Stimulated activated CD4-positive, alpha-beta T cell treated with anti-CD3 and anti-CD28 coated beads, Interleukin-1b, Interleukin-23, amount 100 ng/mL, for 24 hours (primary cell): ENCODE data around the gene COQ5.
A peak's percentile ranks its signal among the peaks of the same experiment; 100 is the strongest.
"Not testable (repeated sequence)": the region's sequence is repeated elsewhere in the genome, so short reads cannot be mapped to it uniquely, and the experiment has no call there.

Experiments
- DNase-seq, 4 experiments: peaks; one replicate each; pipeline ENCODE4 v3.0.0-alpha.2; 2020; ENCODE audit warnings: low read depth in 4 of 4, low spot score in 1 of 4

The COQ5 gene

GRCh38 chr12:120528861-120529525 is at the start of gene COQ5:
COQ5 (minus strand) TSS chr12:120529158; CDS start chr12:120529141, 17 bp downstream.
- DNase-seq: peak; percentile 68 to 81 (median 74)

- no peak for DNase-seq
Observed at GRCh38 chr12:120574106-120574505, 45.1 kb upstream of the COQ5 start.

GRCh38 chr12:120573560-120573959 is 44.6 kb upstream of the COQ5 start:
- no peak for DNase-seq

- no peak for DNase-seq
Observed at GRCh38 chr12:120571299-120571698, 42.3 kb upstream of the COQ5 start.

GRCh38 chr12:120563495-120563894 is 34.5 kb upstream of the COQ5 start:
- DNase-seq: no peak

- DNase-seq: no peak
Observed at GRCh38 chr12:120562906-120563305, 33.9 kb upstream of the COQ5 start.

- no peak for DNase-seq
Observed at GRCh38 chr12:120557589-120557988, 28.6 kb upstream of the COQ5 start.

GRCh38 chr12:120554678-120555077 is 25.7 kb upstream of the COQ5 start:
- no peak for DNase-seq

- no peak for DNase-seq
Observed at GRCh38 chr12:120546050-120546386, 17.1 kb upstream of the COQ5 start.

- DNase-seq: no peak
Observed at GRCh38 chr12:120544691-120545090, 15.7 kb upstream of the COQ5 start.

GRCh38 chr12:120542166-120542565 is 13.2 kb upstream of the COQ5 start:
- DNase-seq: no peak

GRCh38 chr12:120540445-120540844 is 11.5 kb upstream of the COQ5 start:
- no peak for DNase-seq

- no peak for DNase-seq
Observed at GRCh38 chr12:120539303-120539702, 10.3 kb upstream of the COQ5 start.

GRCh38 chr12:120538281-120539156 is 9.6 kb upstream of the COQ5 start:
- no peak for DNase-seq

GRCh38 chr12:120537856-120538220 is 8.9 kb upstream of the COQ5 start:
- no peak for DNase-seq

- DNase-seq: no peak
Observed at GRCh38 chr12:120536064-120536791, 7.3 kb upstream of the COQ5 start.

GRCh38 chr12:120534703-120535655 is 6.0 kb upstream of the COQ5 start:
- DNase-seq: peak in 2 of 4 experiments; percentile 19 to 35

GRCh38 chr12:120534203-120534702 is 5.3 kb upstream of the COQ5 start, which contains the start of gene RNF10:
RNF10 (plus strand) TSS chr12:120534356; CDS start chr12:120534812, 456 bp downstream.
- peak; percentile 34 to 57 (median 44) for DNase-seq

GRCh38 chr12:120532701-120533238 is 3.8 kb upstream of the COQ5 start:
- DNase-seq: no peak

- not testable (repeated sequence) for DNase-seq
Observed at GRCh38 chr12:120530418-120530761, 1.4 kb upstream of the COQ5 start.
